HepG2 (cell line): ENCODE measurements around the gene NTMT1. TPM values are rescaled to one million over a fixed set of nuclear protein-coding genes. Genes with fewer than 3 reads are reported as not detected.

Experiments
- BHLHE40 ChIP-seq: IDR thresholded peaks from 2 replicates; pipeline ENCODE4 v1.6.1; 2011; ENCODE audit warnings: low read length, improper control_type of control experiment
- CENPX ChIP-seq: sonication (generic); formaldehyde crosslinking; IDR thresholded peaks from 2 replicates; pipeline ENCODE4 v1.9.0; 2021; ENCODE audit warnings: mild to moderate bottlenecking, missing genetic modification reagents, moderate library complexity
- EP300 ChIP-seq, 3 experiments: sonication (generic) in 1 of 3; formaldehyde crosslinking in 1 of 3; IDR thresholded peaks; 2 replicates each; pipeline versions ENCODE4 v1.5.1 to v1.6.1; 2011 to 2020; ENCODE audit warnings: low read depth in 2 of 3, low read length in 2 of 3, borderline replicate concordance in 1 of 3, improper control_type of control experiment in 1 of 3, mild to moderate bottlenecking in 1 of 3, missing genetic modification reagents in 1 of 3, moderate library complexity in 1 of 3
- EZH2 ChIP-seq: conservative IDR thresholded peaks from 2 replicates; pipeline ENCODE4 v1.6.1; 2012; ENCODE audit warnings: mild to moderate bottlenecking, low read depth, low read length, moderate library complexity
- HINFP ChIP-seq: sonication (generic); formaldehyde crosslinking; IDR thresholded peaks from 2 replicates; pipeline ENCODE4 v1.4.0; 2020; ENCODE audit warnings: low read depth, mild to moderate bottlenecking, missing genetic modification reagents
- MATR3 ChIP-seq: sonication (generic); formaldehyde crosslinking; IDR thresholded peaks from 2 replicates; pipeline ENCODE4 v1.4.0; 2020; ENCODE audit warnings: missing genetic modification reagents
- NFATC3 ChIP-seq: sonication (generic); formaldehyde crosslinking; IDR thresholded peaks from 2 replicates; pipeline ENCODE4 v1.5.1; 2020; ENCODE audit warnings: mild to moderate bottlenecking, missing genetic modification reagents
- REPIN1 ChIP-seq: sonication (generic); formaldehyde crosslinking; IDR thresholded peaks from 2 replicates; pipeline ENCODE4 v1.8.0; 2022; ENCODE audit warnings: missing genetic modification reagents, low read depth, mild to moderate bottlenecking, borderline replicate concordance
- RNF2 ChIP-seq: fragments of 450-650 bp; conservative IDR thresholded peaks from 2 replicates; pipeline ENCODE4 v1.6.1; 2016; ENCODE audit warnings: low read depth
- SNAI1 ChIP-seq: sonication (generic); formaldehyde crosslinking; IDR thresholded peaks from 2 replicates; pipeline ENCODE4 v1.5.0; 2020; ENCODE audit warnings: mild to moderate bottlenecking, missing genetic modification reagents, borderline replicate concordance
- SUZ12 ChIP-seq: fragments of 150-350 bp; IDR thresholded peaks from 2 replicates; pipeline ENCODE4 v1.6.1; 2014; ENCODE audit warnings: low read depth, low read length
- ZBTB21 ChIP-seq: sonication (generic); formaldehyde crosslinking; IDR thresholded peaks from 2 replicates; pipeline ENCODE4 v1.4.0; 2020; ENCODE audit warnings: missing genetic modification reagents
- ZNF18 ChIP-seq: sonication (generic); formaldehyde crosslinking; IDR thresholded peaks from 2 replicates; pipeline ENCODE4 v1.8.0; 2022; ENCODE audit warnings: mild to moderate bottlenecking, missing genetic modification reagents; ENCODE audit not compliant: insufficient replicate concordance
- ZNF20 ChIP-seq: sonication (generic); formaldehyde crosslinking; IDR thresholded peaks from 2 replicates; pipeline ENCODE4 v1.4.0; 2020; ENCODE audit warnings: mild to moderate bottlenecking, moderate library complexity, missing genetic modification reagents
- ZNF333 ChIP-seq: sonication (generic); formaldehyde crosslinking; IDR thresholded peaks from 2 replicates; pipeline ENCODE4 v1.4.0; 2020; ENCODE audit warnings: mild to moderate bottlenecking, missing genetic modification reagents, borderline replicate concordance
- ZNF468 ChIP-seq: sonication (generic); formaldehyde crosslinking; IDR thresholded peaks from 2 replicates; pipeline ENCODE4 v1.8.0; 2022; ENCODE audit warnings: mild to moderate bottlenecking, moderate library complexity, missing genetic modification reagents
- ZNF672 ChIP-seq: sonication (generic); formaldehyde crosslinking; IDR thresholded peaks from 2 replicates; pipeline ENCODE4 v1.8.1; 2022; ENCODE audit warnings: missing genetic modification reagents
- ZNF691 ChIP-seq: sonication (generic); formaldehyde crosslinking; IDR thresholded peaks from 2 replicates; pipeline ENCODE4 v1.4.0; 2020; ENCODE audit warnings: missing genetic modification reagents, low read depth, mild to moderate bottlenecking, borderline replicate concordance
- ZSCAN12 ChIP-seq: sonication (generic); formaldehyde crosslinking; IDR thresholded peaks from 2 replicates; pipeline ENCODE4 v1.9.0; 2021; ENCODE audit warnings: mild to moderate bottlenecking, missing genetic modification reagents
- ZSCAN30 ChIP-seq: sonication (generic); formaldehyde crosslinking; IDR thresholded peaks from 2 replicates; pipeline ENCODE4 v1.5.0; 2020; ENCODE audit warnings: mild to moderate bottlenecking, missing genetic modification reagents
- ZSCAN31 ChIP-seq: sonication (generic); formaldehyde crosslinking; IDR thresholded peaks from 2 replicates; pipeline ENCODE4 v1.5.0; 2020; ENCODE audit warnings: low read depth, mild to moderate bottlenecking, missing genetic modification reagents
- polyA plus RNA-seq, 8 experiments: library from polyadenylated mRNA; depleted of rRNA in 3 of 8; stranded (reverse) in 7 of 8; unstranded in 1 of 8; fragments of >200 nt; fragmentation: Illumina TruSeq in 4 of 8; extraction: Trizol in 4 of 8; gene quantifications; 2 replicates each; pipeline versions ENCODE4 v1.2.1 to v1.2.3, GENCODE V29; 2011 to 2016; ENCODE audit warnings: low read depth in 4 of 8, missing spikeins in 1 of 8, mixed read lengths in 1 of 8; ENCODE audit not compliant: insufficient read depth in 1 of 8
- total RNA-seq, 5 experiments: library from RNA; depleted of rRNA; stranded (reverse); fragments of >200 nt; fragmentation: Illumina TruSeq; extraction: Trizol; gene quantifications; 2 replicates each; pipeline ENCODE4 v1.2.3, GENCODE V29; 2016; ENCODE audit warnings: low read depth in 1 of 5
- TF ChIP-seq, protein P1 (sequence below): sonication (generic); formaldehyde crosslinking; IDR thresholded peaks from 2 replicates; pipeline ENCODE4 v1.9.0; 2021; ENCODE audit warnings: missing genetic modification reagents, mild to moderate bottlenecking, borderline replicate concordance
- TF ChIP-seq, protein P2 (sequence below): sonication (generic); formaldehyde crosslinking; IDR thresholded peaks from 2 replicates; pipeline ENCODE4 v1.4.0; 2020; ENCODE audit warnings: missing genetic modification reagents

The NTMT1 gene
- total and polyA plus RNA-seq, 2 of the 13 experiments (the other 11 are each of a cell fraction or from before 2014, with no cell fraction given), result 49.1 to 53.8 TPM

DNA sequence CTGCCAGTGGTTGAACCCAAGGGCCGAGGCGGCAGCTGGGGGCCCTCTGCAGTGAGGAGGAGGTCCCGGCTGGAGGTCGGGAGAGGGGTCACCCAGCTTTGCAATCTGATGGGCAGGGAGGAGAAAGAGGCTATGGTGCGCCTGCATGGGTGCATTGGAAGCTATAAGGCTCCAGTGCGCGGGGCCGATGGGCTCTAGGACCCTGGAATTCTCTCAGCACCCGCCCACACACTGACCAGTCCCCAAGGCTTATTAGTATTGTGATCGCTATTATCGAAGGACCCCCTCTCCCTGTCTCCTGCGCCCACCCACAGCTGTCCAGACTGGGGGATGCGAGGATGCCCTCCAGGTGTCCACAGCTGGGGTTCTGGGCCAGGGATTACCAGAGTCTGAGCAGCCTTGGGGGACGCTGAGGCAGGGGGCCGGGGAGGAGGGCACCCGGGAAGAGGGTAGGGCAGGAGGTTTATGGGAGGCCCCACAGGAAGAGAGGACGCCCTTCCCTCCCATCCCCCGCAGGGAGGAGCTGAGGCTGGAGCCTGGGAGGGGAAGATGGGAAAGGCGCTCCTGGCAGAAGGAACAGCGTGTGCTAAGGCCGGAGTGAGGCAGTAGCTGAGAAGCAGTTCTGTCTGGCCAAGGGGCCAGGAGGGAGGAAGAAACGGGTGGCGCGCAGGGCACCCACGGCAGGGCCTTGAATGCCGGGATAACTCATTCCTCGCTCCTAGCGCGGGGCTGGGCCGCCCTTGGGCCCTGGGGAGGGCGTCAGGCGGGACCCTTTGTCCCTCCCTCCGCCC, 29.2 kb upstream of the NTMT1 start (continued):
- no peak for TF ChIP-seq ZNF672 (CRISPR knock-in tag)
- no peak for TF ChIP-seq ZNF18 (CRISPR knock-in tag)
- no peak for TF ChIP-seq RNF2
- TF ChIP-seq ZNF691 (CRISPR knock-in tag), result no peak
- TF ChIP-seq, protein P1, sequence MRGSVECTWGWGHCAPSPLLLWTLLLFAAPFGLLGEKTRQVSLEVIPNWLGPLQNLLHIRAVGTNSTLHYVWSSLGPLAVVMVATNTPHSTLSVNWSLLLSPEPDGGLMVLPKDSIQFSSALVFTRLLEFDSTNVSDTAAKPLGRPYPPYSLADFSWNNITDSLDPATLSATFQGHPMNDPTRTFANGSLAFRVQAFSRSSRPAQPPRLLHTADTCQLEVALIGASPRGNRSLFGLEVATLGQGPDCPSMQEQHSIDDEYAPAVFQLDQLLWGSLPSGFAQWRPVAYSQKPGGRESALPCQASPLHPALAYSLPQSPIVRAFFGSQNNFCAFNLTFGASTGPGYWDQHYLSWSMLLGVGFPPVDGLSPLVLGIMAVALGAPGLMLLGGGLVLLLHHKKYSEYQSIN (CRISPR knock-in tag), result no peak
- 0 out of 2 replicates have a peak, but pooled peaks have one; percentile 9 for TF ChIP-seq ZSCAN30 (CRISPR knock-in tag)
- TF ChIP-seq ZBTB21 (CRISPR knock-in tag), result no peak
- no peak for TF ChIP-seq SNAI1 (CRISPR knock-in tag)
- no peak for TF ChIP-seq MATR3 (CRISPR knock-in tag)
- no peak for TF ChIP-seq ZNF333 (CRISPR knock-in tag)
- no peak for TF ChIP-seq ZSCAN31 (CRISPR knock-in tag)
- TF ChIP-seq, protein P2, sequence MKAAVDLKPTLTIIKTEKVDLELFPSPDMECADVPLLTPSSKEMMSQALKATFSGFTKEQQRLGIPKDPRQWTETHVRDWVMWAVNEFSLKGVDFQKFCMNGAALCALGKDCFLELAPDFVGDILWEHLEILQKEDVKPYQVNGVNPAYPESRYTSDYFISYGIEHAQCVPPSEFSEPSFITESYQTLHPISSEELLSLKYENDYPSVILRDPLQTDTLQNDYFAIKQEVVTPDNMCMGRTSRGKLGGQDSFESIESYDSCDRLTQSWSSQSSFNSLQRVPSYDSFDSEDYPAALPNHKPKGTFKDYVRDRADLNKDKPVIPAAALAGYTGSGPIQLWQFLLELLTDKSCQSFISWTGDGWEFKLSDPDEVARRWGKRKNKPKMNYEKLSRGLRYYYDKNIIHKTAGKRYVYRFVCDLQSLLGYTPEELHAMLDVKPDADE, result no peak
- TF ChIP-seq ZNF20, result no peak
- no peak for TF ChIP-seq CENPX (CRISPR knock-in tag)
- TF ChIP-seq NFATC3 (CRISPR knock-in tag), result no peak
- TF ChIP-seq HINFP (CRISPR knock-in tag), result peak; percentile 15; the same call in 1 of the 2 replicates
- no peak for TF ChIP-seq ZSCAN12 (CRISPR knock-in tag)
- no peak for TF ChIP-seq EZH2
- 0 out of 4 replicates have a peak, but pooled peaks of 1 of the 2 experiments have one; percentile 34 for TF ChIP-seq EP300 (IDR thresholded peaks at IDR 0.05; ENCODE audit: low read depth in 2 of 2, low read length in 2 of 2)
- no peak for TF ChIP-seq EP300 (CRISPR knock-in tag; IDR thresholded peaks at IDR 0.05; ENCODE audit: borderline replicate concordance)
- TF ChIP-seq BHLHE40, result no peak
- no peak for TF ChIP-seq SUZ12
- TF ChIP-seq ZNF468, result no peak; the same call in 1 of the 2 replicates
- no peak; the same call in 1 of the 2 replicates for TF ChIP-seq REPIN1
